GM13976 (cell line): ENCODE results near the gene INO80.

ENCODE experiments used
- DNase-seq: peaks from one replicate; pipeline ENCODE4 v3.0.0; 2012; ENCODE audit warnings: low spot score
- CTCF ChIP-seq: IDR thresholded peaks from 2 replicates; pipeline ENCODE4 v1.5.1; 2012; ENCODE audit warnings: borderline replicate concordance, mild to moderate bottlenecking; ENCODE audit not compliant: insufficient read depth; ENCODE audit errors: extremely low read depth, missing control alignments, control extremely low read depth
- in situ Hi-C: fragments of 300-500 bp; cut with MboI; formaldehyde crosslinking; loops from one replicate; pipeline ENCODE4 v1.12.0; 2022; ENCODE audit warnings: low sequenced_read_pairs, mixed read lengths, inconsistent platforms; ENCODE audit not compliant: unreplicated experiment

The INO80 gene

GRCh38 chr15:40937762-40938535 lies 178.1 kb downstream of the INO80 start:
- in situ Hi-C loops: no loop called here
- no peak for TF ChIP-seq CTCF
- DNase-seq: no peak

- no peak for DNase-seq
- in situ Hi-C loops: no loop called here
- TF ChIP-seq CTCF: peak; percentile 19
These were observed 179.1 kb downstream of the INO80 start for GRCh38 chr15:40936709-40937666.

GRCh38 chr15:40936234-40936708 lies 179.8 kb downstream of the INO80 start:
- in situ Hi-C loops: no loop called here
- no peak for TF ChIP-seq CTCF
- DNase-seq: no peak

- in situ Hi-C loops: no loop called here
- no peak for TF ChIP-seq CTCF
- no peak for DNase-seq
These were observed 181.6 kb downstream of the INO80 start for GRCh38 chr15:40934457-40934856.

- in situ Hi-C loops: no loop called here
- TF ChIP-seq CTCF: no peak
- no peak for DNase-seq
These were observed 182.6 kb downstream of the INO80 start for GRCh38 chr15:40933517-40933902.

- in situ Hi-C loops: no loop called here
- no peak for DNase-seq
- no peak for TF ChIP-seq CTCF
These were observed 183.2 kb downstream of the INO80 start for GRCh38 chr15:40932649-40933516.
